ENCODE results near the gene DICER1.

The DICER1 gene

GRCh38 chr14:95200404-95200803 lies 43.1 kb upstream of the DICER1 start (continued):
- TF ChIP-seq ARNTL (CRISPR knock-in tag; IDR thresholded peaks at IDR 0.05; ENCODE audit: borderline replicate concordance, low read depth) = no peak
- no peak for TF ChIP-seq OSR1 (CRISPR knock-in tag; IDR thresholded peaks at IDR 0.05)

- ATAC-seq = no peak
- TF ChIP-seq CREB5 (CRISPR knock-in tag; IDR thresholded peaks at IDR 0.05; ENCODE audit: low read depth) = no peak
- TF ChIP-seq CSRNP3 (CRISPR knock-in tag; IDR thresholded peaks at IDR 0.05) = no peak
- TF ChIP-seq TSHZ2 (CRISPR knock-in tag; IDR thresholded peaks at IDR 0.05) = no peak
- TF ChIP-seq ISL1 (CRISPR knock-in tag; IDR thresholded peaks at IDR 0.05) = no peak
- TF ChIP-seq OSR1 (CRISPR knock-in tag; IDR thresholded peaks at IDR 0.05) = no peak
- no peak for TF ChIP-seq POU6F1 (CRISPR knock-in tag; IDR thresholded peaks at IDR 0.05; ENCODE audit: borderline replicate concordance, low read depth)
- TF ChIP-seq ZC3H10 (CRISPR knock-in tag; IDR thresholded peaks at IDR 0.05) = no peak
- no peak for TF ChIP-seq ZFP3 (CRISPR knock-in tag; IDR thresholded peaks at IDR 0.05)
- no peak for TF ChIP-seq ZNF8 (CRISPR knock-in tag; IDR thresholded peaks at IDR 0.05)
- no peak for TF ChIP-seq TCF4 (CRISPR knock-in tag; IDR thresholded peaks at IDR 0.05; ENCODE audit: borderline replicate concordance)
- no peak for TF ChIP-seq TOX (CRISPR knock-in tag; IDR thresholded peaks at IDR 0.05; ENCODE audit: borderline replicate concordance)
- no peak for TF ChIP-seq CSDC2 (CRISPR knock-in tag; IDR thresholded peaks at IDR 0.05)
- no peak for TF ChIP-seq PPARA (CRISPR knock-in tag; IDR thresholded peaks at IDR 0.05; ENCODE audit: borderline replicate concordance)
- no peak for TF ChIP-seq BACH2 (CRISPR knock-in tag; IDR thresholded peaks at IDR 0.05; ENCODE audit: borderline replicate concordance)
Observed at GRCh38 chr14:95199298-95199983, 42.1 kb upstream of the DICER1 start.

GRCh38 chr14:95198320-95198719 lies 41.0 kb upstream of the DICER1 start:
- no peak for ATAC-seq
- TF ChIP-seq PPARA (CRISPR knock-in tag; IDR thresholded peaks at IDR 0.05; ENCODE audit: borderline replicate concordance) = no peak
- TF ChIP-seq POU6F1 (CRISPR knock-in tag; IDR thresholded peaks at IDR 0.05; ENCODE audit: borderline replicate concordance, low read depth) = no peak
- no peak for TF ChIP-seq CSDC2 (CRISPR knock-in tag; IDR thresholded peaks at IDR 0.05)
- TF ChIP-seq RARB (CRISPR knock-in tag; IDR thresholded peaks at IDR 0.05) = no peak
- no peak for TF ChIP-seq ARNTL (CRISPR knock-in tag; IDR thresholded peaks at IDR 0.05; ENCODE audit: borderline replicate concordance, low read depth)
- no peak for TF ChIP-seq ZNF70 (CRISPR knock-in tag; IDR thresholded peaks at IDR 0.05)
- no peak for TF ChIP-seq ZFP30 (CRISPR knock-in tag; IDR thresholded peaks at IDR 0.05)
- no peak for TF ChIP-seq ZNF565 (CRISPR knock-in tag; conservative IDR thresholded peaks at IDR 0.05; ENCODE audit: low read depth)
- no peak for TF ChIP-seq SNAI2 (CRISPR knock-in tag; IDR thresholded peaks at IDR 0.05)
- no peak for TF ChIP-seq CSRNP3 (CRISPR knock-in tag; IDR thresholded peaks at IDR 0.05)
- no peak for TF ChIP-seq ISL1 (CRISPR knock-in tag; IDR thresholded peaks at IDR 0.05)
- no peak for TF ChIP-seq TOX (CRISPR knock-in tag; IDR thresholded peaks at IDR 0.05; ENCODE audit: borderline replicate concordance)
- no peak for TF ChIP-seq GLIS3 (CRISPR knock-in tag; IDR thresholded peaks at IDR 0.05)
- TF ChIP-seq TCF4 (CRISPR knock-in tag; IDR thresholded peaks at IDR 0.05; ENCODE audit: borderline replicate concordance) = no peak
- TF ChIP-seq ZFP3 (CRISPR knock-in tag; IDR thresholded peaks at IDR 0.05) = no peak
- no peak for TF ChIP-seq CREB5 (CRISPR knock-in tag; IDR thresholded peaks at IDR 0.05; ENCODE audit: low read depth)
- no peak for TF ChIP-seq OSR1 (CRISPR knock-in tag; IDR thresholded peaks at IDR 0.05)
- TF ChIP-seq TSHZ2 (CRISPR knock-in tag; IDR thresholded peaks at IDR 0.05) = no peak
- no peak for TF ChIP-seq ZC3H10 (CRISPR knock-in tag; IDR thresholded peaks at IDR 0.05)

Data from SK-N-SH treated with all-trans-retinoic acid at 6 μM for 48 hours (cell line).